Caki2 (cell line): Measurements from ENCODE around the gene PLXNA3. TPM values are rescaled to one million over a fixed set of nuclear protein-coding genes. Genes with fewer than 3 reads are reported as not detected.

Experiments
- DNase-seq: peaks from one replicate; pipeline ENCODE4 v3.0.0-alpha.2; 2015; ENCODE audit warnings: low read depth
- in situ Hi-C: cut with HindIII; loops from 2 replicates; pipeline ENCODE4 v1.10.0; 2016; ENCODE audit warnings: low sequenced_read_pairs, low pct_unique_long_range_greater_than_20kb, mixed read lengths
- total RNA-seq: library from RNA; depleted of rRNA; stranded (reverse); fragments of >200 nt; shearing (Covaris generic); gene quantifications from 2 replicates; pipeline ENCODE4 v1.2.3, GENCODE V29; 2014; ENCODE audit warnings: low replicate concordance

The PLXNA3 gene
- total RNA-seq, 1 experiment from 2014 or later: 2.2 TPM

GRCh38 chrX:154432210-154432609 lies 25.9 kb upstream of the PLXNA3 start:
- in situ Hi-C loops: no loop called here
- no peak for DNase-seq

- in situ Hi-C loops: no loop called here
- DNase-seq: no peak
Measured at GRCh38 chrX:154433605-154434004, 24.5 kb upstream of the PLXNA3 start.

GRCh38 chrX:154434394-154435168 lies 23.5 kb upstream of the PLXNA3 start:
- no peak for DNase-seq
- in situ Hi-C loops: no loop called here

- in situ Hi-C loops: no loop called here
- no peak for DNase-seq
Measured at GRCh38 chrX:154435171-154435733, 22.8 kb upstream of the PLXNA3 start.

- DNase-seq: no peak
- in situ Hi-C loops: no loop called here
Measured at GRCh38 chrX:154436374-154436982, 21.6 kb upstream of the PLXNA3 start.

GRCh38 chrX:154436983-154437752 lies 20.9 kb upstream of the PLXNA3 start, which contains the start of gene GDI1:
Gene GDI1, plus strand, starts transcription at chrX:154437154. Its CDS starts 101 bp downstream, at chrX:154437255.
- peak; percentile 57 for DNase-seq
- in situ Hi-C loops: no loop called here

- no peak for DNase-seq
- in situ Hi-C loops: no loop called here
Measured at GRCh38 chrX:154437971-154438893, 19.8 kb upstream of the PLXNA3 start.

GRCh38 chrX:154439841-154440240 lies 18.2 kb upstream of the PLXNA3 start:
- in situ Hi-C loops: no loop called here
- no peak for DNase-seq

- no peak for DNase-seq
- in situ Hi-C loops: no loop called here
Measured at GRCh38 chrX:154440623-154441357, 17.3 kb upstream of the PLXNA3 start.

GRCh38 chrX:154441564-154441963 lies 16.5 kb upstream of the PLXNA3 start:
- in situ Hi-C loops: no loop called here
- DNase-seq: no peak

- in situ Hi-C loops: no loop called here
Measured at GRCh38 chrX:154441984-154442707, 15.9 kb upstream of the PLXNA3 start.

GRCh38 chrX:154443479-154443910 lies 14.6 kb upstream of the PLXNA3 start:
- DNase-seq: no peak
- in situ Hi-C loops: no loop called here

More at GRCh38 chrX:154441984-154442707, 15.9 kb upstream of the PLXNA3 start:
- no peak for DNase-seq

- peak; percentile 49 for DNase-seq
- in situ Hi-C loops: no loop called here
Measured at GRCh38 chrX:154443992-154444754, 13.9 kb upstream of the PLXNA3 start, which contains the start of gene FAM50A. Gene FAM50A, plus strand, starts transcription at chrX:154444141. Its CDS starts 95 bp downstream, at chrX:154444236.

- in situ Hi-C loops: no loop called here
- no peak for DNase-seq
Measured at GRCh38 chrX:154444755-154445246, 13.3 kb upstream of the PLXNA3 start.

GRCh38 chrX:154445776-154446175 lies 12.3 kb upstream of the PLXNA3 start:
- DNase-seq: no peak
- in situ Hi-C loops: no loop called here

- in situ Hi-C loops: no loop called here
- DNase-seq: no peak
Measured at GRCh38 chrX:154446430-154446829, 11.7 kb upstream of the PLXNA3 start.
